ENCODE results near the gene CALR. TPM values are rescaled to one million over a fixed set of nuclear protein-coding genes. Genes with fewer than 3 reads are reported as not detected.

CALR gene
- total and polyA plus RNA-seq, 9 of the 15 experiments (the other 6 are each of a cell fraction or from before 2014, with no cell fraction given), result 126 to 811 (median 642) TPM

- TF ChIP-seq, protein P1, sequence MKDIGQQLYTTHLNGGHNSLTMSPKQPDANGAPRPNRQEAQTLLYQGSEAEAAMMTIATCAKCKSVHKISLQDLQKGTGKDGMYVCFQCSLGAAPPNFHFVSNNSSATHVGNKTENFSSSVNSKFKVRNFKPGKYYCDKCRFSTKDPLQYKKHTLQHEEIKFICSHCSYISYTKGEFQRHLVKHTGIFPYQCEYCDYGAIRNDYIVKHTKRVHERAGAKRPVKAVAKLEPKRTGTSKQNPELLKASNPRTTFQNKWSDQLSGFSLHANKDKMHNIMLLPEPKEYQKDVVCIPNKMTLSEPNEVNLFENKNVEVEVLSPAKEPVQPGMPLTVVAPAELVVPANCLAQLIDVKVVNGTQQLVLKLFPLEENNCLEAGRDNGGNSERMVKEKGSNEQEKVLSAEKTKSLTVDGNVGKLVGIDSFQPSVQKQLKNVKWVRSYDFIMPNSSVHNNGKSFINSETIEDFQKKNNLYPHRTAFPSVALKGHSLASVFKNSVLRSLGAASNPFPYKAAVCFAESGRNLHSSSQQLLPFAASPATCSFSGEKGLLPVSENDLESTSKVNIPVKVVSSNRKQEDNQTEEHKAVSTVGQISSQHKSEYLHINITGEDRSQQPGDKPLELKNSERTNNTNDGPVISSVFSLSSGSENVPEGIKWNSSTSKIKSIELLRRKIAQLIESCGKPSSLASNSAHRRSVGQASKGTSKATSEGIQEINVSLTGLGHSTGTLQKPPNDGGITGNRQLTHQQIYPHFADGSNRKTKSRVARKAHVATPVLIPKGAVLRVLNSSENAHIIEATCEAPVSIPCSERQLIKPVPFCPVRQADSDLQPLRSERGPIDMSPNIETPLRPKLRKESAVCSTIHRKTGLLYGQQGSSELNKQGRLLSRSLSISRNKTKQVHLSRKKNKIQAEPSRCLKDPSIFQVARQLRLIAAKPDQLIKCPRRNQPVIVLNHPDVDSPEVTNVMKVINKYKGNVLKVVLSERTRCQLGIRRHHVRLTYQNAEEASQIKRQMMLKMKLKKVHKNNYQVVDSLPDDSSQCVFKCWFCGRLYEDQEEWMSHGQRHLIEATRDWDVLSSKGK (CRISPR knock-in tag; IDR thresholded peaks at IDR 0.05), result no peak
- TF ChIP-seq U2AF2 (optimal IDR thresholded peaks at IDR 0.05; ENCODE audit: low read depth, low read length) (no peak), CUX1 (CRISPR knock-in tag; IDR thresholded peaks at IDR 0.05) (no peak), CLOCK (CRISPR knock-in tag; IDR thresholded peaks at IDR 0.05; ENCODE audit: borderline replicate concordance) (no peak), SRF (CRISPR knock-in tag; IDR thresholded peaks at IDR 0.05) (no peak), ATF4 (CRISPR knock-in tag; IDR thresholded peaks at IDR 0.05) (no peak), ZBTB7A (IDR thresholded peaks at IDR 0.05; ENCODE audit: borderline replicate concordance, control insufficient read depth, low read depth, low read length) (0 out of 2 replicates have a peak, but pooled peaks have one; percentile 23), ZNF740 (CRISPR knock-in tag; IDR thresholded peaks at IDR 0.05) (peak; percentile 89), ZNF740 (tag; IDR thresholded peaks at IDR 0.05) (peak in 1 of 2 experiments; percentile 64; a peak in 1 of 4 replicates), KDM5B (IDR thresholded peaks at IDR 0.05; ENCODE audit: insufficient replicate concordance, low read depth, low read length) (no peak), SRSF3 (IDR thresholded peaks at IDR 0.05; ENCODE audit: insufficient read depth, low read length) (no peak), SMC3 (conservative IDR thresholded peaks at IDR 0.05; ENCODE audit: insufficient read depth, low read depth, low read length) (no peak), FOXM1 (IDR thresholded peaks at IDR 0.05; ENCODE audit: low read depth) (no peak), FOXM1 (CRISPR knock-in tag; IDR thresholded peaks at IDR 0.05; ENCODE audit: low read depth) (no peak)
Observed at GRCh38 chr19:12984683-12985048, 46.3 kb downstream of the CALR start (continued).
